Astrocyte (in vitro differentiated cells and primary cell): Measurements from ENCODE around the gene SRPRA.

Experiments
- CTCF ChIP-seq: IDR thresholded peaks from 2 replicates; pipeline ENCODE4 v1.5.1; 2011; ENCODE audit warnings: low read depth, mild to moderate bottlenecking, inconsistent platforms, low read length, moderate library complexity; ENCODE audit not compliant: insufficient read depth
- EZH2 ChIP-seq: IDR thresholded peaks from 2 replicates; pipeline ENCODE4 v1.6.1; 2012; ENCODE audit warnings: mild to moderate bottlenecking, low read length, inconsistent platforms; ENCODE audit not compliant: insufficient read depth

GRCh38 chr11:126305699-126306098 lies 37.0 kb upstream of the SRPRA start:
- TF ChIP-seq CTCF, result no peak
- TF ChIP-seq EZH2, result no peak
